HepG2 (cell line): ENCODE measurements around the gene RSF1. TPM values are rescaled to one million over a fixed set of nuclear protein-coding genes. Genes with fewer than 3 reads are reported as not detected.

Source experiments
- ATAC-seq: fragments of 200-7000 bp; cut with Tn5 transposase; 3 replicates; pipeline ENCODE4 v1.9.1; 2020; ENCODE audit warnings: mild to moderate bottlenecking, moderate library complexity
- Bru-seq: library from RNA; stranded (reverse); fragments of 400-500 nt; gene quantifications from one replicate; lab custom pipeline; 2021; lab: Mats Ljungman, UMichigan
- BruChase-seq, 2 experiments: library from RNA; stranded (reverse); fragments of 400-500 nt; gene quantifications; one replicate each; lab custom pipeline; 2021; lab: Mats Ljungman, UMichigan
- BruUV-seq: library from RNA; stranded (reverse); fragments of 400-500 nt; replicated peaks from 2 replicates; lab custom pipeline; 2021; lab: Mats Ljungman, UMichigan
- CTCF ChIA-PET: fragments of 300-600 bp; formaldehyde crosslinking; extraction: SDS; loops from one replicate; lab custom pipeline; 2021; ENCODE audit warnings: low total read pairs, inconsistent platforms, low intra/inter-chr PET ratio; lab: Yijun Ruan, JAX
- POLR2A ChIA-PET: fragments of 350-600 bp; sonication (Branson Sonifier 250); formaldehyde crosslinking; loops from one replicate; lab custom pipeline; 2020; ENCODE audit warnings: antibody characterized with exemption, inconsistent platforms; lab: Yijun Ruan, JAX
- DNase-seq: peaks from one replicate; pipeline ENCODE4 v3.0.0-alpha.2; 2015; ENCODE audit warnings: low spot score
- FAIRE-seq: peaks from 3 replicates; lab custom pipeline; 2011; peaks lifted over from hg19 to GRCh38; lab: Jason Lieb, UNC
- H2AFZ ChIP-seq: one replicate; pipeline ENCODE4 v1.6.1; 2011; ENCODE audit warnings: low read length, inconsistent platforms
- H3K27ac ChIP-seq: fragments of 300-600 bp; 3 replicates; pipeline ENCODE4 v1.8.0; 2011; ENCODE audit warnings: mixed run types, mild to moderate bottlenecking, mixed read lengths, low read length, inconsistent platforms; ENCODE audit not compliant: insufficient read depth; ENCODE audit errors: extremely low read length
- H3K27me3 ChIP-seq, 2 experiments: fragments of 200-600 bp in 1 of 2; 2 replicates in 1 of 2; 3 replicates in 1 of 2; pipeline versions ENCODE4 v1.6.0 to v1.8.0; 2011; ENCODE audit warnings: low read length in 2 of 2, mild to moderate bottlenecking in 2 of 2, moderate library complexity in 2 of 2, inconsistent platforms in 1 of 2; ENCODE audit not compliant: insufficient read depth in 2 of 2, control insufficient read depth in 1 of 2
- H3K36me3 ChIP-seq, 2 experiments: fragments of 200-600 bp in 1 of 2; replicated peaks in 1 of 2; 2 replicates in 1 of 2; 3 replicates in 1 of 2; pipeline versions ENCODE4 v1.5.1 to v1.8.0; 2011; ENCODE audit warnings: low read length in 2 of 2, inconsistent platforms in 1 of 2; ENCODE audit not compliant: insufficient read depth in 2 of 2, control insufficient read depth in 1 of 2
- H3K4me1 ChIP-seq: 2 replicates; pipeline ENCODE4 v1.5.1; 2012; ENCODE audit warnings: low read length, inconsistent platforms; ENCODE audit not compliant: insufficient read depth
- H3K4me2 ChIP-seq: 2 replicates; pipeline ENCODE4 v1.6.0; 2011; ENCODE audit warnings: low read depth, low read length, inconsistent platforms
- H3K4me3 ChIP-seq, 3 experiments: fragments of 200-600 bp in 1 of 3; sonication (generic), shearing (Covaris generic) in 1 of 3; replicated peaks in 1 of 3; 2 replicates each; pipeline ENCODE4 v1.5.1; 2011 to 2016; ENCODE audit warnings: low read length in 3 of 3, inconsistent platforms in 2 of 3, low read depth in 2 of 3, mild to moderate bottlenecking in 2 of 3, control low read depth in 1 of 3, mixed read lengths in 1 of 3; ENCODE audit not compliant: insufficient read depth in 1 of 3
- H3K79me2 ChIP-seq: one replicate; pipeline ENCODE4 v1.6.1; 2011; ENCODE audit warnings: low read length, inconsistent platforms; ENCODE audit not compliant: insufficient read depth
- H3K9ac ChIP-seq: 2 replicates; pipeline ENCODE4 v1.6.0; 2011; ENCODE audit warnings: mild to moderate bottlenecking, low read depth, low read length, inconsistent platforms; ENCODE audit not compliant: insufficient read depth
- H3K9me3 ChIP-seq: 2 replicates; pipeline ENCODE4 v1.5.1; 2012; ENCODE audit warnings: mild to moderate bottlenecking, low read length
- H4K20me1 ChIP-seq: 2 replicates; pipeline ENCODE4 v1.6.0; 2011; ENCODE audit warnings: inconsistent platforms, mild to moderate bottlenecking, low read length, moderate library complexity; ENCODE audit not compliant: insufficient read depth
- EED ChIP-seq: sonication (generic); formaldehyde crosslinking; IDR thresholded peaks from 2 replicates; pipeline ENCODE4 v1.5.0; 2020; ENCODE audit warnings: mild to moderate bottlenecking, missing genetic modification reagents
- ELF1 ChIP-seq: sonication (generic); formaldehyde crosslinking; IDR thresholded peaks from 2 replicates; pipeline ENCODE4 v1.4.0; 2020; ENCODE audit warnings: missing genetic modification reagents
- FOXM1 ChIP-seq: sonication (generic); formaldehyde crosslinking; IDR thresholded peaks from 2 replicates; pipeline ENCODE4 v1.5.0; 2020; ENCODE audit warnings: missing genetic modification reagents
- ISX ChIP-seq: sonication (generic); formaldehyde crosslinking; conservative IDR thresholded peaks from 2 replicates; pipeline ENCODE4 v1.5.0; 2020; ENCODE audit warnings: missing genetic modification reagents
- MED13 ChIP-seq: sonication (generic); formaldehyde crosslinking; IDR thresholded peaks from 2 replicates; pipeline ENCODE4 v1.5.0; 2020; ENCODE audit warnings: missing genetic modification reagents
- PAXIP1 ChIP-seq: sonication (generic); formaldehyde crosslinking; conservative IDR thresholded peaks from 2 replicates; pipeline ENCODE4 v1.4.0; 2020; ENCODE audit warnings: mild to moderate bottlenecking, missing genetic modification reagents, moderate library complexity
- POGK ChIP-seq: sonication (generic); formaldehyde crosslinking; conservative IDR thresholded peaks from 2 replicates; pipeline ENCODE4 v1.8.0; 2022; ENCODE audit warnings: mild to moderate bottlenecking, moderate library complexity, missing genetic modification reagents
- POLR2AphosphoS5 ChIP-seq: IDR thresholded peaks from 2 replicates; pipeline ENCODE4 v1.6.1; 2012; ENCODE audit warnings: low read depth, low read length
- SOX6 ChIP-seq, 2 experiments: fragments of 450-650 bp in 1 of 2; sonication (generic) in 1 of 2; formaldehyde crosslinking in 1 of 2; IDR thresholded peaks; 2 replicates each; pipeline versions ENCODE4 v1.4.0 to v1.6.1; 2017 to 2020; ENCODE audit warnings: antibody characterized with exemption in 1 of 2, mild to moderate bottlenecking in 1 of 2, missing genetic modification reagents in 1 of 2
- TEAD3 ChIP-seq: optimal IDR thresholded peaks from 2 replicates; pipeline ENCODE3; 2016; ENCODE audit warnings: borderline replicate concordance
- ZBTB38 ChIP-seq: sonication (generic); formaldehyde crosslinking; IDR thresholded peaks from 2 replicates; pipeline ENCODE4 v1.5.1; 2020; ENCODE audit warnings: mild to moderate bottlenecking, missing genetic modification reagents
- ZMYM3 ChIP-seq: sonication (generic); formaldehyde crosslinking; IDR thresholded peaks from 2 replicates; pipeline ENCODE4 v1.5.1; 2020; ENCODE audit warnings: mild to moderate bottlenecking, missing genetic modification reagents
- WGBS: methylation state at CpG from one replicate; pipeline ENCODE4 v1.1.6; 2017; ENCODE audit warnings: low lambda C conversion rate; 5-methylcytosine and 5-hydroxymethylcytosine counted together
- in situ Hi-C: cut with HindIII; loops from 2 replicates; pipeline ENCODE4 v1.10.0; 2017; ENCODE audit warnings: low pct_unique_long_range_greater_than_20kb; ENCODE audit not compliant: extremely low pct_ligation_motif_present
- intact Hi-C: fragments of 100-400 bp; cut with micrococcal nuclease; formaldehyde crosslinking; loops from one replicate; pipeline ENCODE4 v1.10.0; 2022; ENCODE audit not compliant: unreplicated experiment
- long read RNA-seq, 2 experiments: library from RNA in 1 of 2; library from polyadenylated mRNA in 1 of 2; stranded (forward) in 1 of 2; unstranded in 1 of 2; transcript quantifications; one replicate each; pipeline ENCODE4 v2.0.0, GENCODE V29; 2019 to 2022
- polyA minus RNA-seq, 3 experiments: library from RNA; depleted of rRNA, polyadenylated mRNA; stranded (reverse); fragments of >200 nt; gene quantifications; 2 replicates each; pipeline ENCODE4 v1.2.3, GENCODE V29; 2011; ENCODE audit warnings: low replicate concordance in 1 of 3
- polyA plus RNA-seq, 8 experiments: library from polyadenylated mRNA; depleted of rRNA in 3 of 8; stranded (reverse) in 7 of 8; unstranded in 1 of 8; fragments of >200 nt; fragmentation: Illumina TruSeq in 4 of 8; extraction: Trizol in 4 of 8; gene quantifications; 2 replicates each; pipeline versions ENCODE4 v1.2.1 to v1.2.3, GENCODE V29; 2011 to 2016; ENCODE audit warnings: low read depth in 4 of 8, missing spikeins in 1 of 8, mixed read lengths in 1 of 8; ENCODE audit not compliant: insufficient read depth in 1 of 8
- total RNA-seq, 5 experiments: library from RNA; depleted of rRNA; stranded (reverse); fragments of >200 nt; fragmentation: Illumina TruSeq; extraction: Trizol; gene quantifications; 2 replicates each; pipeline ENCODE4 v1.2.3, GENCODE V29; 2016; ENCODE audit warnings: low read depth in 1 of 5

The RSF1 gene
- total RNA-seq (2016; rRNA removed; fragmentation: Illumina TruSeq; extraction: Trizol) (33.1 and 47.7 TPM in 2 replicates), polyA plus RNA-seq (2011; rRNA removed) (6.3 and 15.5 TPM in 2 replicates), polyA minus RNA-seq (2011; rRNA and poly(A)+ RNA removed; ENCODE audit: low replicate concordance) (11.2 and 17.7 TPM in 2 replicates), Bru-seq, nascent RNA (percentile 81 among the genes with signal in this experiment), BruChase-seq, experiment 1, labeled RNA remaining after a 6-hour chase (percentile 79 among the genes with signal in this experiment), BruChase-seq, experiment 2, labeled RNA remaining after a 2-hour chase (percentile 77 among the genes with signal in this experiment)
- 57.2 and 60.7 TPM in 2 replicates for total RNA-seq (2016; cell fraction: cytosol; rRNA removed; fragmentation: Illumina TruSeq; extraction: Trizol; ENCODE audit: low read depth)
- total RNA-seq (2016; cell fraction: insoluble cytoplasmic fraction; rRNA removed; fragmentation: Illumina TruSeq; extraction: Trizol): 28.3 and 41.6 TPM in 2 replicates
- 26.4 and 26.7 TPM in 2 replicates for total RNA-seq (2016; cell fraction: membrane; rRNA removed; fragmentation: Illumina TruSeq; extraction: Trizol)
- total RNA-seq (2016; cell fraction: nucleus; rRNA removed; fragmentation: Illumina TruSeq; extraction: Trizol): 32.0 and 45.6 TPM in 2 replicates
- polyA plus RNA-seq (2011; cell fraction: cytosol; rRNA removed): 6.3 and 10.1 TPM in 2 replicates
- 9.8 and 13.7 TPM in 2 replicates for polyA plus RNA-seq (2011; cell fraction: nucleus; rRNA removed)
- polyA plus RNA-seq (2012): 24.8 and 29.0 TPM in 2 replicates
- 4.1 and 4.2 TPM in 2 replicates for polyA plus RNA-seq (2016; cell fraction: cytosol; fragmentation: Illumina TruSeq; extraction: Trizol; ENCODE audit: low read depth)
- 20.8 and 24.1 TPM in 2 replicates for polyA plus RNA-seq (2016; cell fraction: insoluble cytoplasmic fraction; fragmentation: Illumina TruSeq; extraction: Trizol; ENCODE audit: low read depth)
- polyA plus RNA-seq (2016; cell fraction: membrane; fragmentation: Illumina TruSeq; extraction: Trizol; ENCODE audit: low read depth): 5.3 and 6.9 TPM in 2 replicates
- polyA plus RNA-seq (2016; cell fraction: nucleus; fragmentation: Illumina TruSeq; extraction: Trizol; ENCODE audit: insufficient read depth, low read depth): 12.8 and 21.0 TPM in 2 replicates
- 17.1 and 20.1 TPM in 2 replicates for polyA minus RNA-seq (2011; cell fraction: cytosol; rRNA and poly(A)+ RNA removed)
- polyA minus RNA-seq (2011; cell fraction: nucleus; rRNA and poly(A)+ RNA removed): 43.6 and 49.4 TPM in 2 replicates
- long read RNA-seq, experiment 1, transcript RSF1-206 (6 exons, 2,107 nt): major isoform, 12 of 31 reads
- long read RNA-seq, experiment 1, partial matches to known transcripts: 8 of 31 reads
- long read RNA-seq, experiment 1, other reads (novel, unspliced or antisense): 7 of 31 reads
- long read RNA-seq, experiment 2, transcript RSF1-208 (2 exons, 520 nt): major isoform, 6 of 35 reads
- long read RNA-seq, experiment 2, partial matches to known transcripts: 2 of 35 reads
- long read RNA-seq, experiment 2, other reads (novel, unspliced or antisense): 27 of 35 reads

- H3K9me3 ChIP-seq: no peaks in the 10 kb centered on the region
- H3K4me3 ChIP-seq: peak within 1 kb of the TSS; percentile 79 to 94 (median 94)
- 1% methylated on average over 50 of the region's 64 CpGs for whole genome bisulfite sequencing
- peaks cover 46% of the 10 kb centered on the region for H3K79me2 ChIP-seq
- H3K9ac ChIP-seq: peak within 1 kb of the TSS; percentile 85
- in situ Hi-C loops: no loop called here
- H3K4me2 ChIP-seq: peak within 1 kb of the TSS; percentile 86
- intact Hi-C loops: loop anchor here (2.0 kb wide), 2 partner anchors 44 to 174 kb away; partner anchors contain the start of gene INTS4
- CTCF ChIA-PET: no interaction called here
- peak within 1 kb of the TSS; percentile 85 for H3K27ac ChIP-seq
- DNase-seq (peak; percentile 95), FAIRE-seq (no peak), ATAC-seq (peak; percentile 91)
- H3K36me3 ChIP-seq: no peaks in the 10 kb centered on the region
- H3K27me3 ChIP-seq: no peaks in the 10 kb centered on the region; a peak in 1 of 5 replicates
- peak within 1 kb of the TSS; percentile 52 for H2AFZ ChIP-seq
- no TSS peak for BruUV-seq
- peaks cover 34% of the 10 kb centered on the region for H4K20me1 ChIP-seq
- POLR2A ChIA-PET: interaction anchor here (2.1 kb wide), 1 partner anchor 174 kb away, joined by 9 read pairs; the partner anchor contains the start of gene INTS4
- peaks cover 55% of the 10 kb centered on the region for H3K4me1 ChIP-seq
- TF ChIP-seq SOX6 (IDR thresholded peaks at IDR 0.05) (no peak), SOX6 (CRISPR knock-in tag; IDR thresholded peaks at IDR 0.05) (no peak; the same call in 1 of the 2 replicates), PAXIP1 (CRISPR knock-in tag) (no peak; the same call in 1 of the 2 replicates), ZBTB38 (CRISPR knock-in tag) (no peak), EED (CRISPR knock-in tag) (0 out of 2 replicates have a peak, but pooled peaks have one; percentile 48), TEAD3 (CRISPR knock-in tag) (peak; percentile 33), POGK (CRISPR knock-in tag) (peak; percentile 69), ZMYM3 (no peak), MED13 (CRISPR knock-in tag) (0 out of 2 replicates have a peak, but pooled peaks have one; percentile 35), POLR2AphosphoS5 (peak; percentile 94), ISX (CRISPR knock-in tag) (no peak), ELF1 (CRISPR knock-in tag) (peak; percentile 70), FOXM1 (CRISPR knock-in tag) (no peak)
Measured at GRCh38 chr11:77820565-77821348, at the start of gene RSF1, which contains the start of gene AAMDC. TSS of gene RSF1 (minus strand) at chr11:77820722. CDS start at chr11:77820714, 8 bp downstream. TSS of gene AAMDC (plus strand) at chr11:77821144. CDS start at chr11:77842497, 21,353 bp downstream.
